ENCODE data around the gene SPATA32.
A peak's percentile ranks its signal among the peaks of the same experiment; 100 is the strongest.

The SPATA32 gene

GRCh38 chr17:45293413-45294211 is 31.7 kb upstream of the SPATA32 start:
- DNase-seq (ENCODE audit: low read depth) = peak; percentile 99

- no peak for DNase-seq (ENCODE audit: low read depth)
Measured at GRCh38 chr17:45292696-45293412, 31.0 kb upstream of the SPATA32 start.

GRCh38 chr17:45291171-45291805 is 29.4 kb upstream of the SPATA32 start:
- DNase-seq (ENCODE audit: low read depth) = no peak

DNA sequence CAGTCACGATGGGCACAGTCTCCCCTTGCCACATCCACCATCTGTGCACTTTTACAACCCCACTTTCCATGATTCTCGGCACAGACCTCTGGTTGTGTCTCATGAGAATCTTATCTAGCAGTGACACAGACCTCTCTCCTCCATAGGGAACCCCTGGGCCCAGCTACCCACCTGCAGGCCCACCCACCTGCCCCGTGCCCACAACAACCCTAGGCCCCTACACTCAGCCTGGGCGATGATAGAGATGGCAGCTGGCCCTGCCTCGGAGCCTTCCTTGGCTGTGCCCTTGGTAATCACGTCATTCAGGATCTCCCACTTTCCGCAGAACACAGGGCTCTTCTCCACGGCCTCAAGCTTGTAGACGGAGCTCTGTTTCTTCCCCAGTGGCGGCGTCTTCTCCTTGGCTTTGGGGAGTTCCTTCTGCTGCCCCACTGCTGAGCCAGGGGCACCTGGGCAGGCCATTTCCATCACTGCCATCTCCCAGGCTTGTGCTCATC is 28.4 kb upstream of the SPATA32 start:
- DNase-seq (ENCODE audit: low read depth) = no peak

- DNase-seq (ENCODE audit: low read depth) = no peak
Measured at GRCh38 chr17:45289301-45290268, 27.7 kb upstream of the SPATA32 start.

- DNase-seq (ENCODE audit: low read depth) = no peak
Measured at GRCh38 chr17:45288825-45289224, 26.9 kb upstream of the SPATA32 start.

- no peak for DNase-seq (ENCODE audit: low read depth)
Measured at GRCh38 chr17:45287526-45288500, 25.9 kb upstream of the SPATA32 start.

DNA sequence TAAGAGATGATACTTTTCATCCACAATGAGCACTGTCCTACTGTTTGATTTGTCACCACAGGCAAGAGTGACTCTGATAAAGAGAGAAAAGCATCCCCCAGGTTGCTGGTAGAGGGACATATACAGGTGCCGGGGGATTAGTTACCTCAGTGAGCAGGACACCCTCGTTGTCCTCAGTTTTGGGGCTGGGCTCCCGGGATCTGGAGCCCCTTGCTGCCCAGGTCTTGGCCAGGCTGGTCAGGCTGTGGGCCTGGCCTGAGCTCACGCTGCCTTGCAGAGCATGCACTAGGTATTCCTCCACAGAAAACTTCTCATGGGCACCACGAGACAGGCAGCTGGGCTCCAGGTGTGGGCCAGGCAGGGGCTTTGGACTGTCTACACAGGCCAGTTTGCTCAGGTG is 24.4 kb upstream of the SPATA32 start:
- DNase-seq (ENCODE audit: low read depth) = no peak

GRCh38 chr17:45284176-45285140 is 22.6 kb upstream of the SPATA32 start:
- DNase-seq (ENCODE audit: low read depth) = peak; percentile 37

GRCh38 chr17:45283711-45284110 is 21.8 kb upstream of the SPATA32 start:
- no peak for DNase-seq (ENCODE audit: low read depth)

GRCh38 chr17:45282683-45283644 is 21.1 kb upstream of the SPATA32 start:
- no peak for DNase-seq (ENCODE audit: low read depth)

- DNase-seq (ENCODE audit: low read depth) = no peak
Measured at GRCh38 chr17:45279898-45280297, 18.0 kb upstream of the SPATA32 start.

- no peak for DNase-seq (ENCODE audit: low read depth)
Measured at GRCh38 chr17:45277992-45278391, 16.1 kb upstream of the SPATA32 start.

DNA sequence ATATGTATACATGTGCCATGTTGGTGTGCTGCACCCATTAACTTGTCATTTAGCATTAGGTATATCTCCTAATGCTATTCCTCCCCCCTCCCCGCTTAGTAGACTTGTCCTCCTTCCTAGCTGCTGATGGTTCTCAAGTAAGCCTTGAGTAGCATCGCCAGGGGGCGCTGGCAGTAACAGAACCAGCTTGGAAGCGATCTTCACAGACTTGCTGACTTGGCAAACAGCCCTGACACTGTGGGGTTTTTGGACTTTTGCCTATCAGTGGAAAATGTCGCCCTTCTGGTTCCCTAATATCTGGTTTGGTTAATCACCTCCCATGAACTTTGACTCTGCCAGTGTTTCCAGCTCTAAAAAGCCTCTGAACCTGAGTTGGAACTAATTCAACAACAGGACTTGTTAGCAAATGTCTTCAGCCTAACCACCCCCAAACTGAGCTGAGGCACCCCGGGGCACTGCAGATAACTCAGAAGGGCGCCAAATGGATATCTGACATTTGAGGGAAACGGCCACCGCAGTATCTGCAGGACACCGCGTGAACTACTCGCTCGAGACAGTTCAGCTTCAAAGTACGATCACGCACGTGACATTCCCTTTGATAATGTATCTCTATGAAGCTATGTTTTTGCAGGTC is 15.4 kb upstream of the SPATA32 start:
- DNase-seq (ENCODE audit: low read depth) = peak; percentile 96

DNA sequence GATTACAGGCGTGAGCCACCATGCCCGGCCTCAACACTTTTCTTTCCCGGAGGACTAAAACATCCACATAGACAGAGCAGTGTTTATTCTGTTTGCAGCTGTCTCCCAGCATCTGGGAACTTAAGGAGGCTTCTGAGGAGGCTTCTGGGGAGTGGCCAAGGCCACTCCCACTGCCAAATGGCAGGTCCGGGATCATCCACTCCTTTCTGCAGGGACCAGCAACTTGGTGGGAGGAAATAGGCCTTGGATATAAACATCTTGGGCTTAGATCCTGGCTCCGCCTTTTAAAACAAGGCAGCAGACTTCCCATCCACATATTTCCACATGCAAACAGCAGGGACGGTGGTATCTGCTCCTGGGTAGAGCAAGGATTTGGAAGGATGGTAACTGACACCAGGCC is 14.1 kb upstream of the SPATA32 start:
- no peak for DNase-seq (ENCODE audit: low read depth)

GRCh38 chr17:45274033-45274432 is 12.1 kb upstream of the SPATA32 start:
- no peak for DNase-seq (ENCODE audit: low read depth)

DNA sequence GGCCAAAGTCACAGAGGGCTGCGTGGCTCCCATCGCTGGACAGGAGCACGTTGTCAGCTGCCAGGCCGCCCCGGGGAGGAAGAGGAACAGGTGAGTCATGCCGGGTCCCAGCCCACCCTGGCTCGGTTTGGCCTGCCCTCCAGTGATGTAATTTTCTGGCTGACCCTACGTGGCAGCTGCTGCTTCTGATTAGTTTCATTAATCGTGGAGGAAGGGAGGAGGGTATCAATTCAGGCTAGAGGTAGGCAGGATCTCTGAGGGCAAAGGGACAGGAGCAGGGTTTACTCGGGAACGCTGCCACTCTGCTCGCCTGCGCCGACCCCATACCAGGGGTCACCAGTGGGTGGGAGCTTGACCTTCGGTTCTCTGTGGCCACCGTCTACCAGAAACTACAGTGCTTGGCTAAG is 11.7 kb upstream of the SPATA32 start:
- no peak for DNase-seq (ENCODE audit: low read depth)

DNA sequence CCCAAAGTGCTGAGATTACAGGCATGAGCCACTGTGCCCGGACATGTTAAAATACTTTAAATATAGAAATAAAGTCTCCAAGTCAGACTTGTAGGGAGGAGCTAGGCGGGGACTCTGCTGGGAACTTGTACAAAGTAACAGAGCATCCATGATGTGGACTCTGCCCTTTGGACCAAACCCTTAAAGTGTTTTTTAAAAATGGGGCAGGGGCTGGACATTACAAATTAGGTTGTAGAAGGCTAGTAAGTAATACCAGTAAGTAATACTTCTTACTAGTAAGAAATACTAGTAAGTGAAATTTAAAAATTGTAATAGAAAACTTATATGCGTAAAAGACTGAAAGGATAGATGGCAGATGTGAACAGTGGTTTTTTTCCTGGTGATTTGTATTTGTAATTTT is 9.7 kb upstream of the SPATA32 start:
- DNase-seq (ENCODE audit: low read depth) = no peak

Data from ELR (cell line).